HG03354 (cell line): ENCODE measurements around the gene BMERB1.

Experiments used
- ATAC-seq: cut with Tn5 transposase; IDR thresholded peaks from one replicate; pipeline ENCODE4 v1.9.1; 2021; ENCODE audit warnings: mild to moderate bottlenecking; ENCODE audit not compliant: unreplicated experiment, poor library complexity, severe bottlenecking

The BMERB1 gene

DNA sequence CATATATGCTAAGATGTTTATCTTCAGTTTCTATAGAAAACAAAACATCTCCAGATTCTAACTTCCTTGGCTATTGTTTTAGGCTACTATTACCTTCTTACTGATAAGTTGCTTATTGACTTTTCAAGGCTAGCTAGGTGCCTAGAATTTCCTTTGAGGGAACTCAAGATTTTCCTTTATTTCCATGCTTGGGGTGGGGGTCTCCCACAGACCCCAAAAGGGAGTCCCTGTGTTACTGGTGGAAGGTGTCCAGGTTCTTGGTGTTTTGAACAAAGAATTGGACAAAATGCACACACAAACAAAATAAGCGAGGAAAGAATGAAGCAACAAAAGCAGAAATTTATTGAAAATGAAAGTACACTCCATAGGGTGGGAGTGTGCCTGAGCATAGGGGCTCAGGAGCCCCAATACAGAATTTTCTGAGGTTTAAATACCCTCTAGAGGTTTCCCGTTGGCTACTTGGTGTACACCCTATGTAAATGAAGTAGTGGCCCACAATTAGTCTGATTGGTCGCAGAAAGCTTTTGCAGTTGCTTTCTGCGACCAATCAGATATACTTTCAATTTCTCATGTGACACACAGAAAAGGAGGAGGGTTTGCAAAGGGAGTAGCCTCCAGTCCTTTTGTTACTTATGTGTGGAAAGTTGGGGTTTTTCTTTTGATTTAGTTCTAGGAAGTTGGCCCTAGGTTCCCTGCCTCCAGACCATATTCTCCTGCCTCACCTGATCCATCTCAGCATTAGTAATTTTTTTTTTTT is 141.1 kb downstream of the BMERB1 start:
- ATAC-seq: no peak

DNA sequence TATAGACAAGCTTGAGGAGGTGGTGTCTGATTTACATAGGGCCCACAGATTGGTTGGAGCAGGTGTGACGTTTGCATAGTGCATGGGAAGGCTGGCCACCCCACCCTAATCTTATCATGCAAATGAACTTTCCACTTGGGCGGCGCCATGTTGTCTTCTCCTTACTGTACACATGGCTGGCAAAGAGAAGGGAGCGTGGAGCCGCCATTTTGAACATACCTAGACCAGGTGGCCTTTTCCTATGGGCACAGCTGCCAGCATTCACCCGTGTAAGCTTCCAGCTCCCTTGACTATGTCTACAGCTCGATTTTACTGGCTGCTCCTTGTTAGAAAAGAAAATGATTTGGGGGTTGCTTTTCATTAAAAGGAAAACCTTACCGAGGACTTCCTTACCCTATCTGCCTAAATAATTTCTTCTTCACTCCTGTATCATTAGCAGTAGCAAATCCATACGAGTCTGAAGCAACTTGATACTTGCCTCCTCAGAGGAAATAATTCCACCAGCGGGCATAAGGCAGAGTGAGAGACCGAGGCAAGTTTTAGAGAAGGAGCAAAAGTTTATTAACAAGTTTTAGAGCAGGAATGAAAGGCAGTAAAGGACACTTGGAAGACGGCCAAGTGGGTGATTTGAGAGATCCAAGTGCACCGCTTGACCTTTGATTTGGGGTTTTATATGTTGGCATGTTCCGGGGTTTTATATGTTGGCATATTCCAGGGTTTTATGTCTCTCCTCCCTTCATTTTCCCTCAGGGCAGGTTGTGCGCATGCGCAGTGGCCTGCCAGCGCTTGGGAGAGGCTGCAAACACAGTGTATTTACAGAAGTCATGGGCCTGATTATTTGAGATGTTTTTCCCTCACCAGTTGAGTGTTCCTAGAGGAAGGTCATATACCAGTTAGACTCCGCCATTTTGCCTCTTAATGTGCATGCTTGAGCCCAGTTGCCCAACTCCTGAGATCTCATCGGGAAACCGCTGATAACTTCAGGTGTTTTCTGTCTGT is 142.9 kb downstream of the BMERB1 start:
- ATAC-seq: no peak

DNA sequence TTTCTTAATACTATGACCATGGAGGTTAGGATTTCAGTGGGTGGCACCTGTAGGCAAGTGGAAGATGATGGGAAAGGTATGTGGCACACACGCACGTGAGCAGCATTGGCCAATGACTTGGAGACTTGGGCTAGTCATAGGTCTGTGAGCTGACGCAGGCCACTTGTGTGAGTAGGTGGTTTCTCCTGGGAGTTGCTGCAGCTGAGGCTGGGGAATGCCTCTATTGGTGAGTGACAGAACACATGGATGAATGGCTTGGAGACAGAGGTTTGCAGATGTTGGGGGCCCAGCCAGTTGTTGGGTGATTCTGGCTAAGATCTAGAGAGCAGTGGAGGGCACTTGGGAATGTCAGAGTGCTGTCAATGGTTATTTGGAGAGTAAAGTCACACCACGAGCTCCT is 144.4 kb downstream of the BMERB1 start:
- no peak for ATAC-seq

DNA sequence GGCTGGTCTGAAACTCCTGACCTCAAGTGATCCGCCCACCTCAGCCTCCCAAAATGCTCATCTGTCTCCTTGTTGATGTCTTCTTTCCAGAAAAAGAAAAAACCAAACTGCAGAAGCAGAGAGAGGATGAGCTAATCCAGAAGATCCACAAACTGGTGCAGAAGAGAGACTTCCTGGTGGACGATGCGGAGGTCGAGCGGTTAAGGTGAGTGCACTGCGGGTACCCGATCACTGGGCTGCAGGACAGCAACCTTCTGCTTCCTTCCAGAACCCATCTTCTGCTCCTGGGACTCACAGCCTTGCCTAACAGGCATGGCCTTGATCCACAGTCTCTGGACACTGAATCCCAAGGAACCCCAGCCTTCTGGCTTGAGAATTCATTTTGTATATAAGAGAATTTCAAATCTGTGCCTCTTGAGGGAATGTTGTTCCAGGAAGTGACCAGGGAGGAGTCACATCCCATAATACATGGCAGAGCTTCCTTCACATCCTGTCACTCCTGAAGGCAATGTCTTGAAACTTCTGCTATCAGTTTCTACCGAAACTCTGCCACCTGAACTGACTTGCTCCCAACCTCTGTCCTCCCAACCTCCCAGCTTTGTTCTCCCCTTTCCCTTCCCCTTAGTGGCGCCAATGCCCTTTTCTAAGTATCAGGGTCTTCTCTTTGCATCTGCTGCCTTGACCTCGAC is 146.9 kb downstream of the BMERB1 start:
- no peak for ATAC-seq

DNA sequence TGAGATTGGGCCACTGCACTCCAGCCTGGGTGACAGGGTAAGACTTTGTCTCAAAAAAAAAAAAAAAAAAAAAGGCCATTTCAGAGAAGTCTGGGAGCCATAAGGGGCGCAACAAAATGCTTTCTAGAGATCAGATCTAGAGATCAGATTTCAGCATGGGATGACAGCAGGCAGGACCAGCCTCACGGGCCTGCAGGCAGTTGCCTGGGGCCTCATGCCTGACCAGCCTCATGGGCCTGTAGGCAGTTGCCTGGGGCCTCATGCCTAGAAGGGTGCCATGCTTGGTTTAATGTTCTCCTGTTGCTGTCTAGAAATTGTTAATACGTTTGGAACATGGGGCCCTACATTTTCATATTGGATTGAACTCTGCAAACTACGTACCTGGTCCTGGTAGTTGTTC is 149.1 kb downstream of the BMERB1 start:
- no peak for ATAC-seq

DNA sequence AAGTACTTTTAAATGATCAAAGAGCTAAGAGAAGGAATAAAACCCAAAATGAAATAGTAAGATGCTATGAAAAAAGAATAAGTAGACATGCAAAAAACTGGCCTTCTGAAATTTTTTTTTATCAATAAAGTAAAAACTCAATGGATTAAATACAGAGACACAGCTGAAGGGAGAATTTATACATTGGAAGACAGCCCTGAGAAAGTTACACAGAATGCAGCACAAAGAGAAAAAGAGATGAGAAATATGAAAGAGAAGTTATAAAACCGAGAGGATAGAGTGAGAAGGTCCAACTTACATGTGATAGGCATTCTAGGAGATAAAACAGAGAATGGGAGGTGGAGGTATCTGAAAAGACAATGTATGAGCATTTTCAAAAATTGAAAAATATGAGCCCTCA is 151.6 kb downstream of the BMERB1 start:
- ATAC-seq: no peak

DNA sequence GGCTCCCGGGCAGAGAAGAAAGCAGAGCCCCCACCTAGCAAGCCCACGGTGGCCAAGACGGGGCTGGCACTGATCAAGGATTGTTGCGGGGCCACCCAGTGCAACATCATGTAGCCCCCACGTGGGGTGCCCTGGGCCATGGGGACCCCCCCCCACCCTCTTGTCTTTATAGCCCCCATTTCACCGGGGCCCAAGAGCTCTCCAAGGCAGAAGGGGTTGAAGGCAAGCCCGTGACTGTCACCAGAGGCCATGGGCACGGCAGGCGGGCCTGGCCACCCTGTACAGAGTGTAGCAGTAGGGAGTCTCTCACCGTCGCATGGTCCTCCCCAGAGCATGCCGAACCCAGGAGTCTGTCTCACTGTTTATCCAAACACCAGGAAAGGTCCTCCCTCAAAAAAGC is 152.3 kb downstream of the BMERB1 start:
- no peak for ATAC-seq

DNA sequence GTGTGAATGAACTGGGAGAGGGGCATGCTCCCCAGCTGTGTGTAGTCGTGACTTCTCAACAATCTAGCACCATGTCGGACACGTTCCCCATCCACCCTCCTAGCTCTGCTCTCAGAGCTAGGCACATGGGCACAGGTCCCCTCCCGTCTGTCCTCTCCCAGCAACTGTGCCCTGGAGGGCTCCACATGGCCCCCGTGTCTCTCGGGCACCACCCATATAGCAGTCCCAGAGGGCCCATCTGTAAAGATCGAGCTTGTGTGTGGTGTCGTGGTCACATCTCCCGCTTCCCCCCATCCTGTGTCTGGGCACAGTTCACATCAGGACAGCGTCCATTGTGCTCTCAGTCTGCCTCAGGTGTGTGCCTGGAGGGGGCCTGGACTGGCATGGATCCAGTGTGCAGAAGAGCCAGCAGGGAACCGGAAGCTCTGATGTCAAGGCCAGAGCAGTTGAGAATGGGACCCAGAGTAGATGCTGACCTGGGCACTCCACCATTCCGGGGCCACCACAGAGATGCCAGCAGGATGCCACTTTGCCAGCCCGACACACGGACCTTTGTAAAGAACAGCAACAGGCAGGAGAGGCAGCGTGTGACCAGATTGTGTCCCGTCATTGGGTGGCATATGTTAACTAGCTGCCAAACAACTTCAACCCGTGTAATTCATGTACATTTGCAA is 152.9 kb downstream of the BMERB1 start:
- ATAC-seq: no peak

DNA sequence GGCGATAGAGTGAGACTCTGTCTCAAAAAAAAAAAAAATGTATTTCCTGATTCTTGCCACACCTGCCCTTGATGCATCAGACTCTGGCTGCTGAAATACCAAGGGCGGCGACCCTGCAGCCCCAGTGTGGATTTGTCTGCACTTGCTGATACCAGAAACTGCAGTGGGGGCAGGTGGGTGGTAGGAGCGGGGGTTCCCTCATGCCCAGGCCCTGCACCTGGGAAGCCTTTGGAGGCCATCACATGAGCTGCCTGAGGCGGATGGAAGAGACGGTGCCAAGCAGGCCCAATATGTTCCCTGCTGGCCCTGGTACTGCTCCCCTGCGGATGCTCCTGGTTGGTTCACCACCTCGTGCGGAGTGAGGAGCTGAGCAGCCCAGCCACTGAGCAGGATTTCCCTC is 157.9 kb downstream of the BMERB1 start:
- ATAC-seq: no peak

DNA sequence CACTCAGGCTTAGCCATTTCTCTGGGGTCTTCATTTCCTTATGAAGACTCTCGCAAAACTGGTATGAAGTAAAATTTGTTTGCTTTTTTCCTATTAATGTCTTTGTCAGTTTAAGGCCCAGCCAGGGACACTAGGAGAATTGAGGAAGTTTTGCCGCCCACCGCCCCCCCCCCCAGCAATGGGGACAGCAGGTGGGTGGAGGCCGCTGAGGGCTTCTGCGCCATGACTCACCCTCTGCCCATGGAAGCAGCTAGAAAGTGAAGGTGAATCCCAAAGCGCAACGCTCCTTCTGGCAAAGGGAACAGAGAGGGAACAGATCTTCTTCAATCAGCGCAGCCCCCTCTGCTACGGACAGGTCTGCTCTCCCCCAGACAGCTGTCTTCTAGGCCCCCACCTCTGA is 158.8 kb downstream of the BMERB1 start:
- no peak for ATAC-seq

DNA sequence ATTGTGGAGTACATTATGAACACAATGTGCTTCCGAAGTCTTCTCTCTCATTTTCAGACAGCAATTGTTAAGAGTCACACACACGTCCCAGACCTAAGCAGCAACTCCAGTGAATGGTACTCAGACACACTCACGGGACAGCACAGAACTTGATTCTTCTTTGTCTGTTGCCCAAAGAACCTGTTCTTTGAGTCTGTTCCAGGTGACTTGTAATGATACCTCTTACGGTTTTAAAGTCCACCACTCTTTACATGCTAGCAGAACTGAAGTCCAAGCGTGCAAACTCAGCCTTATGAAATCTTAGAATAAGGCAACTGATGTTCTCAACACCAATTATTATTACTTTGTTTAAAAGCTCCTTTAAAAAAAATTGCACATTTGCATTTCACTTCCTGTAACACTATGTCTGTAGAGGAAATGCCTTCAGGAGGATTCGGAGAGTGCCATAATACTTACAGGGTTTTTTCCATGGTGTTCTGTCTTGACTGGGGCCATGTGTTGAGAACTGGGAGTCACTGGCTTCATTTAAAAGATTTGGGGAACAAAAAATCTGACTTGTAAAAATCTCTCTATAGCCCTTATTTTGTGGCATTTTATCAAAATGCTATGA is 160.4 kb downstream of the BMERB1 start:
- no peak for ATAC-seq

DNA sequence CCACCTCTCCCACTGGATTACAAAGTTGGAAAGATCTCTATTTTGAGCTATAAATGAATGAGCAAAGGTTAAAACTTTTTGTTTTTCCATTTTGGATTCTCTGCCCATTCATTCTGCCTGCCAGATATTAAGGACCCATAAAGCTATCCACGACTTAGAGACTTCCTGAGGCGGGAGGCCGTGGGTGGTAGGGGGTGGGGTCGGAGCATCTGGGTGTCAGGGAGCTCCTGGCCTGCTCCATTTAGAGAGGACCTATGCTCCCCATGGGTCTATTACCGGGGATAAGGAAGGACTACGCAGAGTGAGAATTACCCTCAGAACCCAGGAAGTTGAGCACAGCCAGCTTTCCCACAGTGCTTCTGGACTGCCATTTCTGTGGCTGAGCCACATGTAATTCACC is 162.7 kb downstream of the BMERB1 start:
- ATAC-seq: no peak

DNA sequence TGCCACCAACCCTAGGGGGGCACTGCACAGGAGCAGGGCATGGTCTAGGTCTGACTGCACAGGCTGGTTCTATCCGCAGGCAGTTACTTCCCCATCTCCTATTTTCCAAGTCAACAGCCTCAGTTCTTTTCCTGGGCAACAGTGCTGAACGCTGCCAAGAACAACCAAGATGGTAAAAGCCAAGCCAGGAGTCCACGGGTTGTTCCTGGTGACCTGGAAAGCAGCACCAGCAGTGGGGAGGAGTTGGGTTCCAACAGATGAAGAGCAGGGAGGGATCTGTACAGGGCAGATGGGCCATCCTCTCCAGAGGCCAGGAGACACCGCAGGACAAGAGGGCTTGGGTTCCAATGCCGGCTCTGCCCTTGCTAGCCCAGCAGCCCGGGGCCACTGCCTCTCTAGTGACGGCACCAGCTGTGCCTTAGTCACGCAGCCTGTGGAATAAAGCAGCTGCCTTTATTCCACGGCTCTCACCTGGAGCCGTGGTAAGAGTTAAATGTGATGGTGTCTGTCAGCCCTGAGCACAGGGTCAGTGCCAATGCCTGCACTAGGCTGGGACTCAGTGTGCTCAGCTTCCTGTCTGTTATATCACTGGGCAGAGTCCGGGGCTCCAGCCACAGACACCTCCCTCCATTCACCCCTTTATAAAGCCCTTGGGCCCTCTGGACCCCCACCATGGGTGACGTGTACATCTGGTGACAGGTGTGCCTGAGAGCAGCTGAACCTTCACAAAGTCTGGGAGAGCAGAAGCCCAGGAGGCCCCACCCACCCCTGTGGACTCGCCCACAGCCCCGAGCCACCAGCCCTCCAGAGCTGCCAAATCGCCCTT is 163.6 kb downstream of the BMERB1 start:
- ATAC-seq: no peak

DNA sequence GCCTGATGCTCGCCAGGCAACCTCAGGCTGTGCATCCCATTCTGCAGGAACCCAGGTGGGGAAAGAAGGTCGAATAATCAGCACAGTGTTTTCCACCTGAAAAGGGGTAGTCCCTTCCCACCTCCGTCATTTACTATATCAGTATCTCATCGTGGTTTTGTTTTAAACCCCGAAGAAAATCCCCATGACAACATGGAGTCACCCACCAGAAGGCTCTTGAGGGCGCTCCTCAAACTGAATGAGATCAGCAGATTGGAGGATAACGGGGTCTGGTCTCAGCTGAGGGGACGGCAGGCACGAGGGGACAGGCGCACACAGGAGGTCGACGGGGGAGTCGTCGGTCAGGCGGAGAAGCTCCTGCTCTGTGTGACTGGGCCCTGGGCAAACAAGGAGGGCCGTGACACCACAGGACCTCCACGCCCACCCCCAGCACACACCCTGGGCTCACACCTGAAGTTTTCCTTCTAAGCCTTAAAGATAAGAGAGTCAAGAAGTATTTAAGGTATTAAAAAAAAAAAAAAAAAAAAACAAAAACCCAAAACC is 164.3 kb downstream of the BMERB1 start:
- no peak for ATAC-seq

DNA sequence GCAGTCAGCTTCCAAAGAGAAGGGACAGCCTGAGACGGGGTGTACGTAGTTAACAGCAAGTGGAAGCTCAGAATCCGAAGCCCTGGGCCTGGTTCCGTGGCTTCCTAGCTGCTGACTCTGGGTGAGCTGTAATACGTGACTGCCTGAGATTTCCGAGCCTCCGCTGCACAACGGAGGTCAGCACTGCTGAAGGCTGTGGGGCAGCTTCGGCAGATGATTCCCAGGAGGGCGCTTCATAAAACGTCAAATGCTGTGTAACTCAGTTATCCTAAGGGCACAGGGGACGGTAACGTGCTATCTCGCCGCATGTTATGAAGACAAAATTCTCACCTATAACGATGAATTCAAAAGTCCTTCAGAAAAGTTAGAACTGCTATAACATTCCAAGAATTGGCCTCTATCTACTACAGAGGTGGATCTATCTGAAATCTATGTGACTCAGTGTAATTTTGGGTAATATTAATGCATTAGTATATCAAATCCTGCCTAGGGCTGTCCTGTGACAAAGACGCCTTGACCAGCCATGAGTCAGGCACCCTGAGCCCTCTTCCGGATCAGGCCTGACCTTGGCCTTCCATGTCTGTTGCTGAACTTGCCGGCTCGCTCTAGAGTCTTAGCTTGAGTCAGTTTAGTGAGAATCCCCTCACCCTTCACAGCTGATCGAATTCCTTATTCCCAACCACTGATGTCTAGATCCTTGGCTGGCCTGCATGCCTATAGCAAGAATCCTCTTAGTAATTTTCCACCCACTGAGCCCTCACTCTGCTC is 165.1 kb downstream of the BMERB1 start:
- no peak for ATAC-seq

DNA sequence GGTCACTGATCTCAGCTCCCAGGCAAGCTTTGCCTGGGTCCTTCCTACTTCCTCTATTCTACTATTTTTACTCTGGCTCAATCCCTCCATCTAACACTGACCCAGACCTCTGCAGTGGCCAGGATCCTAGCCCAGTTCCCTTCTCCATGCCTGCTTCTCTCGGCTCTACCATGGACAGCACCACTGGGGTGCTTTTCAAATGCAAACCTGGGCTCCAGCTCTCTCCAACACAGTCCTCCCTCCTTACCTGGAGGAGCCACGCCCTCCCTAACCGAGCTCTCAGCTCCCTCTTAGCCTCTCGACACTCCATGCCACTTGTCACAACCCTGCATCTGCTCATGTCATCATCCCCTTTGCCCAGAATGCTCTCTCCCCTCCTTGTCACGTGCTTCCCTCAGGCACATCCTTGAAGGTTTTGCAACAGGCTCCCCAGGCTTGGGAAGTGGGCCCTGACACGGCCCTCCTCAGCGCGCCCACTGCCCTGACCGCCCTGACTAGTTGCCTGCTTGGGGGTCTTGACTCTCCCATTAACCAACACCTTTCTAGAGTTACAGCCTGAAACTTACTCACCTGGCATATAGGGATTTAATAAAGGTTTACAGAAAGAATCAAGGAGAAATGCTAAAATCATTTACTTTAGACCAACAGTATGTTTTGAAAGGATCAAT is 167.0 kb downstream of the BMERB1 start:
- ATAC-seq: no peak
